K562 (cell line): ENCODE data around the gene EPHA7. TPM values are rescaled to one million over a fixed set of nuclear protein-coding genes. Genes with fewer than 3 reads are reported as not detected.

Experiments used
- ATAC-seq: fragments of 200-7000 bp; cut with Tn5 transposase; 3 replicates; pipeline ENCODE4 v1.9.1; 2020; ENCODE audit warnings: moderate library complexity
- BruUV-seq: library from RNA; stranded (reverse); fragments of 400-500 nt; replicated peaks from 2 replicates; lab custom pipeline; 2021; lab: Mats Ljungman, UMichigan
- CTCF ChIA-PET: fragments of 300-600 bp; formaldehyde crosslinking; extraction: SDS; loops from one replicate; lab custom pipeline; 2021; ENCODE audit warnings: low intra/inter-chr PET ratio; lab: Yijun Ruan, JAX
- POLR2A ChIA-PET: fragments of 300-600, 350-650 bp; sonication (Branson Sonifier 250); formaldehyde crosslinking; extraction: SDS; loops from one replicate; lab custom pipeline; 2021; ENCODE audit warnings: antibody characterized with exemption, inconsistent platforms; lab: Yijun Ruan, JAX
- DNase-seq, 4 experiments: peaks; one replicate each; pipeline versions ENCODE4 v3.0.0 to v3.0.0-alpha.2; 2011 to 2018; ENCODE audit warnings: low spot score in 3 of 4, mixed read lengths in 3 of 4; ENCODE audit errors: extremely low read depth in 1 of 4
- FAIRE-seq: peaks from 2 replicates; lab custom pipeline; 2011; peaks lifted over from hg19 to GRCh38; lab: Jason Lieb, UNC
- H2AFZ ChIP-seq: 2 replicates; pipeline ENCODE4 v1.6.0; 2011; ENCODE audit warnings: low read depth, low read length, control low read depth, inconsistent platforms
- H3K27ac ChIP-seq: fragments of 200-600 bp; 3 replicates; pipeline ENCODE4 v1.8.0; 2011; ENCODE audit warnings: low read depth, mild to moderate bottlenecking, control low read depth, inconsistent platforms, low read length, moderate library complexity, mixed read lengths; ENCODE audit errors: extremely low read depth
- H3K27me3 ChIP-seq, 2 experiments: fragments of 300-600 bp in 1 of 2; 2 replicates in 1 of 2; 3 replicates in 1 of 2; pipeline versions ENCODE4 v1.6.0 to v1.8.0; 2011; ENCODE audit warnings: inconsistent platforms in 2 of 2, low read length in 2 of 2, mild to moderate bottlenecking in 1 of 2, mixed read lengths in 1 of 2, moderate library complexity in 1 of 2; ENCODE audit not compliant: control insufficient read depth in 2 of 2, insufficient read depth in 2 of 2
- H3K36me3 ChIP-seq: fragments of 300-600 bp; 3 replicates; pipeline ENCODE4 v1.8.0; 2011; ENCODE audit warnings: mild to moderate bottlenecking, low read length, inconsistent platforms; ENCODE audit not compliant: control insufficient read depth, insufficient read depth
- H3K4me1 ChIP-seq, 2 experiments: fragments of 200-600 bp in 1 of 2; replicated peaks in 1 of 2; 2 replicates in 1 of 2; 3 replicates in 1 of 2; pipeline versions ENCODE4 v1.5.1 to v1.8.0; 2011; ENCODE audit warnings: inconsistent platforms in 2 of 2, low read length in 2 of 2, mild to moderate bottlenecking in 1 of 2, mixed read lengths in 1 of 2, moderate library complexity in 1 of 2; ENCODE audit not compliant: control insufficient read depth in 2 of 2, insufficient read depth in 2 of 2
- H3K4me2 ChIP-seq: 2 replicates; pipeline ENCODE4 v1.6.1; 2011; ENCODE audit warnings: low read length, control low read depth, inconsistent platforms, mixed read lengths; ENCODE audit not compliant: insufficient read depth
- H3K4me3 ChIP-seq: fragments of 200-600 bp; sonication (generic), shearing (Covaris generic); 2 replicates; pipeline ENCODE4 v1.5.1; 2016; ENCODE audit warnings: control low read depth, inconsistent platforms
- H3K79me2 ChIP-seq: fragments of 200-600 bp; 3 replicates; pipeline ENCODE4 v1.8.0; 2011; ENCODE audit warnings: low read length, inconsistent platforms; ENCODE audit not compliant: control insufficient read depth, insufficient read depth
- H3K9ac ChIP-seq, 2 experiments: 2 replicates each; pipeline versions ENCODE4 v1.6.0 to v1.6.1; 2011; ENCODE audit warnings: low read depth in 2 of 2, low read length in 2 of 2, control low read depth in 1 of 2, inconsistent platforms in 1 of 2, mild to moderate bottlenecking in 1 of 2, mixed read lengths in 1 of 2; ENCODE audit not compliant: insufficient read depth in 1 of 2
- H3K9me1 ChIP-seq: one replicate; pipeline ENCODE4 v1.6.0; 2011; ENCODE audit warnings: inconsistent platforms, mild to moderate bottlenecking, low read length, moderate library complexity; ENCODE audit not compliant: control insufficient read depth, insufficient read depth
- H3K9me3 ChIP-seq: replicated peaks from 2 replicates; pipeline ENCODE4 v1.5.1; 2011; ENCODE audit warnings: low read depth, low read length, inconsistent platforms; ENCODE audit not compliant: control insufficient read depth, insufficient read depth
- H4K20me1 ChIP-seq: replicated peaks from 2 replicates; pipeline ENCODE4 v1.6.1; 2011; ENCODE audit warnings: low read length, inconsistent platforms, mixed read lengths; ENCODE audit not compliant: control insufficient read depth, insufficient read depth
- GABPB1 ChIP-seq: sonication (generic); formaldehyde crosslinking; IDR thresholded peaks from 2 replicates; pipeline ENCODE4 v1.8.0; 2022; ENCODE audit warnings: mild to moderate bottlenecking, missing genetic modification reagents
- PTRF ChIP-seq: fragments of 450-650 bp; IDR thresholded peaks from 2 replicates; pipeline ENCODE4 v1.6.1; 2016; ENCODE audit warnings: mild to moderate bottlenecking, missing genetic modification characterization, missing compliant biosample characterization
- TRIM24 ChIP-seq, 2 experiments: fragments of 450-650 bp; IDR thresholded peaks; 2 replicates each; pipeline ENCODE4 v1.6.1; 2016
- XRCC5 ChIP-seq: fragments of 200-400 bp; formaldehyde crosslinking; IDR thresholded peaks from 2 replicates; pipeline ENCODE4 v1.6.1; 2017; ENCODE audit warnings: low read depth, mild to moderate bottlenecking, low read length
- ZSCAN32 ChIP-seq: fragments of 450-650 bp; formaldehyde crosslinking; IDR thresholded peaks from 2 replicates; pipeline ENCODE4 v1.4.0; 2020; ENCODE audit warnings: mild to moderate bottlenecking, moderate library complexity
- WGBS: fragments of 100-300 bp; shearing (Covaris generic); methylation state at CpG from one replicate; pipeline ENCODE4 v1.1.6; 2016; ENCODE audit warnings: low coverage, mixed read lengths; ENCODE audit not compliant: insufficient coverage; ENCODE audit errors: missing lambda C conversion rate; 5-methylcytosine and 5-hydroxymethylcytosine counted together
- in situ Hi-C: fragments of 300-500 bp; cut with MboI; formaldehyde crosslinking; loops from 4 replicates; pipeline ENCODE4 v1.15.0; 2018; ENCODE audit warnings: inconsistent platforms, mixed read lengths
- intact Hi-C: fragments of 100-400 bp; cut with micrococcal nuclease; formaldehyde crosslinking; loops from 2 replicates; pipeline ENCODE4 v1.14.2; 2022
- polyA plus RNA-seq, 8 experiments: library from polyadenylated mRNA; depleted of rRNA in 4 of 8; stranded (reverse) in 5 of 8; unstranded in 3 of 8; fragments of >200 nt; fragmentation: Nextera tagmentation in 2 of 8; fragmentation: Illumina TruSeq in 1 of 8; extraction: Ambion mirVana in 2 of 8; extraction: Trizol in 1 of 8; gene quantifications; 2 replicates each; pipeline versions ENCODE4 v1.2.1 to v1.2.3, GENCODE V29; 2011 to 2014; ENCODE audit warnings: inconsistent platforms in 1 of 8, missing spikeins in 1 of 8
- total RNA-seq, 7 experiments: library from RNA; depleted of rRNA in 6 of 7; stranded (reverse); fragments of >200 nt in 6 of 7; fragmentation: Illumina TruSeq in 2 of 7; extraction: Trizol in 2 of 7; gene quantifications; 2 replicates each; pipeline versions ENCODE4 v1.2.1 to v1.2.3, GENCODE V29; 2011 to 2021; ENCODE audit warnings: low replicate concordance in 1 of 7
- TF ChIP-seq, protein P1 (sequence below): fragments of 250-450 bp; sonication (Bioruptor Pico); IDR thresholded peaks from 2 replicates; pipeline ENCODE4 v1.4.0; 2020; ENCODE audit warnings: mild to moderate bottlenecking, moderate library complexity
- TF ChIP-seq, protein P2 (sequence below): fragments of 200-600 bp; sonication (generic); IDR thresholded peaks from one replicate; pipeline ENCODE4 v1.6.1; 2012; ENCODE audit warnings: mild to moderate bottlenecking, low read depth, low read length, inconsistent platforms

EPHA7 gene
- total and polyA plus RNA-seq, 9 of the 15 experiments (the other 6 are each of a cell fraction or from before 2014, with no cell fraction given) = not detected

GRCh38 chr6:93235775-93236174 is 183.6 kb downstream of the EPHA7 start:
- intact Hi-C loops = no loop called here
- no peaks in the 10 kb centered on the region for H4K20me1 ChIP-seq
- DNase-seq = no peak
- H3K9ac ChIP-seq = no peak overlapping the region
- no peak for FAIRE-seq
- H3K36me3 ChIP-seq = no peaks in the 10 kb centered on the region
- CTCF ChIA-PET = no interaction called here
- WGBS = 3% methylated on average over 3 of the region's 3 CpGs
- no peak overlapping the region for H2AFZ ChIP-seq
- H3K4me2 ChIP-seq = no peak overlapping the region
- BruUV-seq = no TSS peak
- in situ Hi-C loops = no loop called here
- TF ChIP-seq, protein P1, sequence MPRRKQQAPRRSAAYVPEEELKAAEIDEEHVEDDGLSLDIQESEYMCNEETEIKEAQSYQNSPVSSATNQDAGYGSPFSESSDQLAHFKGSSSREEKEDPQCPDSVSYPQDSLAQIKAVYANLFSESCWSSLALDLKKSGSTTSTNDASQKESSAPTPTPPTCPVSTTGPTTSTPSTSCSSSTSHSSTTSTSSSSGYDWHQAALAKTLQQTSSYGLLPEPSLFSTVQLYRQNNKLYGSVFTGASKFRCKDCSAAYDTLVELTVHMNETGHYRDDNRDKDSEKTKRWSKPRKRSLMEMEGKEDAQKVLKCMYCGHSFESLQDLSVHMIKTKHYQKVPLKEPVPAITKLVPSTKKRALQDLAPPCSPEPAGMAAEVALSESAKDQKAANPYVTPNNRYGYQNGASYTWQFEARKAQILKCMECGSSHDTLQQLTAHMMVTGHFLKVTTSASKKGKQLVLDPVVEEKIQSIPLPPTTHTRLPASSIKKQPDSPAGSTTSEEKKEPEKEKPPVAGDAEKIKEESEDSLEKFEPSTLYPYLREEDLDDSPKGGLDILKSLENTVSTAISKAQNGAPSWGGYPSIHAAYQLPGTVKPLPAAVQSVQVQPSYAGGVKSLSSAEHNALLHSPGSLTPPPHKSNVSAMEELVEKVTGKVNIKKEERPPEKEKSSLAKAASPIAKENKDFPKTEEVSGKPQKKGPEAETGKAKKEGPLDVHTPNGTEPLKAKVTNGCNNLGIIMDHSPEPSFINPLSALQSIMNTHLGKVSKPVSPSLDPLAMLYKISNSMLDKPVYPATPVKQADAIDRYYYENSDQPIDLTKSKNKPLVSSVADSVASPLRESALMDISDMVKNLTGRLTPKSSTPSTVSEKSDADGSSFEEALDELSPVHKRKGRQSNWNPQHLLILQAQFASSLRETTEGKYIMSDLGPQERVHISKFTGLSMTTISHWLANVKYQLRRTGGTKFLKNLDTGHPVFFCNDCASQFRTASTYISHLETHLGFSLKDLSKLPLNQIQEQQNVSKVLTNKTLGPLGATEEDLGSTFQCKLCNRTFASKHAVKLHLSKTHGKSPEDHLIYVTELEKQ = no peak
- TF ChIP-seq XRCC5 (no peak), PTRF (tag) (no peak), ZSCAN32 (CRISPR knock-in tag) (no peak), TRIM24 (IDR thresholded peaks at IDR 0.05) (no peak), GABPB1 (CRISPR knock-in tag) (no peak)
- TF ChIP-seq, protein P2, sequence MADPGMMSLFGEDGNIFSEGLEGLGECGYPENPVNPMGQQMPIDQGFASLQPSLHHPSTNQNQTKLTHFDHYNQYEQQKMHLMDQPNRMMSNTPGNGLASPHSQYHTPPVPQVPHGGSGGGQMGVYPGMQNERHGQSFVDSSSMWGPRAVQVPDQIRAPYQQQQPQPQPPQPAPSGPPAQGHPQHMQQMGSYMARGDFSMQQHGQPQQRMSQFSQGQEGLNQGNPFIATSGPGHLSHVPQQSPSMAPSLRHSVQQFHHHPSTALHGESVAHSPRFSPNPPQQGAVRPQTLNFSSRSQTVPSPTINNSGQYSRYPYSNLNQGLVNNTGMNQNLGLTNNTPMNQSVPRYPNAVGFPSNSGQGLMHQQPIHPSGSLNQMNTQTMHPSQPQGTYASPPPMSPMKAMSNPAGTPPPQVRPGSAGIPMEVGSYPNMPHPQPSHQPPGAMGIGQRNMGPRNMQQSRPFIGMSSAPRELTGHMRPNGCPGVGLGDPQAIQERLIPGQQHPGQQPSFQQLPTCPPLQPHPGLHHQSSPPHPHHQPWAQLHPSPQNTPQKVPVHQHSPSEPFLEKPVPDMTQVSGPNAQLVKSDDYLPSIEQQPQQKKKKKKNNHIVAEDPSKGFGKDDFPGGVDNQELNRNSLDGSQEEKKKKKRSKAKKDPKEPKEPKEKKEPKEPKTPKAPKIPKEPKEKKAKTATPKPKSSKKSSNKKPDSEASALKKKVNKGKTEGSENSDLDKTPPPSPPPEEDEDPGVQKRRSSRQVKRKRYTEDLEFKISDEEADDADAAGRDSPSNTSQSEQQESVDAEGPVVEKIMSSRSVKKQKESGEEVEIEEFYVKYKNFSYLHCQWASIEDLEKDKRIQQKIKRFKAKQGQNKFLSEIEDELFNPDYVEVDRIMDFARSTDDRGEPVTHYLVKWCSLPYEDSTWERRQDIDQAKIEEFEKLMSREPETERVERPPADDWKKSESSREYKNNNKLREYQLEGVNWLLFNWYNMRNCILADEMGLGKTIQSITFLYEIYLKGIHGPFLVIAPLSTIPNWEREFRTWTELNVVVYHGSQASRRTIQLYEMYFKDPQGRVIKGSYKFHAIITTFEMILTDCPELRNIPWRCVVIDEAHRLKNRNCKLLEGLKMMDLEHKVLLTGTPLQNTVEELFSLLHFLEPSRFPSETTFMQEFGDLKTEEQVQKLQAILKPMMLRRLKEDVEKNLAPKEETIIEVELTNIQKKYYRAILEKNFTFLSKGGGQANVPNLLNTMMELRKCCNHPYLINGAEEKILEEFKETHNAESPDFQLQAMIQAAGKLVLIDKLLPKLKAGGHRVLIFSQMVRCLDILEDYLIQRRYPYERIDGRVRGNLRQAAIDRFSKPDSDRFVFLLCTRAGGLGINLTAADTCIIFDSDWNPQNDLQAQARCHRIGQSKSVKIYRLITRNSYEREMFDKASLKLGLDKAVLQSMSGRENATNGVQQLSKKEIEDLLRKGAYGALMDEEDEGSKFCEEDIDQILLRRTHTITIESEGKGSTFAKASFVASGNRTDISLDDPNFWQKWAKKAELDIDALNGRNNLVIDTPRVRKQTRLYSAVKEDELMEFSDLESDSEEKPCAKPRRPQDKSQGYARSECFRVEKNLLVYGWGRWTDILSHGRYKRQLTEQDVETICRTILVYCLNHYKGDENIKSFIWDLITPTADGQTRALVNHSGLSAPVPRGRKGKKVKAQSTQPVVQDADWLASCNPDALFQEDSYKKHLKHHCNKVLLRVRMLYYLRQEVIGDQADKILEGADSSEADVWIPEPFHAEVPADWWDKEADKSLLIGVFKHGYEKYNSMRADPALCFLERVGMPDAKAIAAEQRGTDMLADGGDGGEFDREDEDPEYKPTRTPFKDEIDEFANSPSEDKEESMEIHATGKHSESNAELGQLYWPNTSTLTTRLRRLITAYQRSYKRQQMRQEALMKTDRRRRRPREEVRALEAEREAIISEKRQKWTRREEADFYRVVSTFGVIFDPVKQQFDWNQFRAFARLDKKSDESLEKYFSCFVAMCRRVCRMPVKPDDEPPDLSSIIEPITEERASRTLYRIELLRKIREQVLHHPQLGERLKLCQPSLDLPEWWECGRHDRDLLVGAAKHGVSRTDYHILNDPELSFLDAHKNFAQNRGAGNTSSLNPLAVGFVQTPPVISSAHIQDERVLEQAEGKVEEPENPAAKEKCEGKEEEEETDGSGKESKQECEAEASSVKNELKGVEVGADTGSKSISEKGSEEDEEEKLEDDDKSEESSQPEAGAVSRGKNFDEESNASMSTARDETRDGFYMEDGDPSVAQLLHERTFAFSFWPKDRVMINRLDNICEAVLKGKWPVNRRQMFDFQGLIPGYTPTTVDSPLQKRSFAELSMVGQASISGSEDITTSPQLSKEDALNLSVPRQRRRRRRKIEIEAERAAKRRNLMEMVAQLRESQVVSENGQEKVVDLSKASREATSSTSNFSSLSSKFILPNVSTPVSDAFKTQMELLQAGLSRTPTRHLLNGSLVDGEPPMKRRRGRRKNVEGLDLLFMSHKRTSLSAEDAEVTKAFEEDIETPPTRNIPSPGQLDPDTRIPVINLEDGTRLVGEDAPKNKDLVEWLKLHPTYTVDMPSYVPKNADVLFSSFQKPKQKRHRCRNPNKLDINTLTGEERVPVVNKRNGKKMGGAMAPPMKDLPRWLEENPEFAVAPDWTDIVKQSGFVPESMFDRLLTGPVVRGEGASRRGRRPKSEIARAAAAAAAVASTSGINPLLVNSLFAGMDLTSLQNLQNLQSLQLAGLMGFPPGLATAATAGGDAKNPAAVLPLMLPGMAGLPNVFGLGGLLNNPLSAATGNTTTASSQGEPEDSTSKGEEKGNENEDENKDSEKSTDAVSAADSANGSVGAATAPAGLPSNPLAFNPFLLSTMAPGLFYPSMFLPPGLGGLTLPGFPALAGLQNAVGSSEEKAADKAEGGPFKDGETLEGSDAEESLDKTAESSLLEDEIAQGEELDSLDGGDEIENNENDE = no peak
- ATAC-seq = no peak
- H3K27me3 ChIP-seq = no peaks in the 10 kb centered on the region
- H3K4me1 ChIP-seq = no peaks in the 10 kb centered on the region
- no peaks in the 10 kb centered on the region; the same call in 1 of the 2 replicates for H3K9me3 ChIP-seq
- POLR2A ChIA-PET = no interaction called here
- H3K79me2 ChIP-seq = no peaks in the 10 kb centered on the region
- H3K9me1 ChIP-seq = no peaks in the 10 kb centered on the region
- H3K4me3 ChIP-seq = no peak overlapping the region
- H3K27ac ChIP-seq = no peak overlapping the region
